AG09309 (cell line): ENCODE results near the gene TUBA4B.

Experiments
- DNase-seq: peaks from one replicate; pipeline ENCODE4 v3.0.0-alpha.2; 2010; ENCODE audit warnings: low read depth
- H3K4me3 ChIP-seq: 2 replicates; pipeline ENCODE4 v1.5.1; 2011; ENCODE audit warnings: mild to moderate bottlenecking, low read depth, low read length, moderate library complexity; ENCODE audit not compliant: control insufficient read depth
- TF ChIP-seq, protein P1 (sequence below): IDR thresholded peaks from 2 replicates; pipeline ENCODE4 v1.5.1; 2011; ENCODE audit warnings: mild to moderate bottlenecking, low read depth, low read length, inconsistent platforms; ENCODE audit not compliant: insufficient read depth, control insufficient read depth; ENCODE audit errors: missing control alignments

The TUBA4B gene

DNA sequence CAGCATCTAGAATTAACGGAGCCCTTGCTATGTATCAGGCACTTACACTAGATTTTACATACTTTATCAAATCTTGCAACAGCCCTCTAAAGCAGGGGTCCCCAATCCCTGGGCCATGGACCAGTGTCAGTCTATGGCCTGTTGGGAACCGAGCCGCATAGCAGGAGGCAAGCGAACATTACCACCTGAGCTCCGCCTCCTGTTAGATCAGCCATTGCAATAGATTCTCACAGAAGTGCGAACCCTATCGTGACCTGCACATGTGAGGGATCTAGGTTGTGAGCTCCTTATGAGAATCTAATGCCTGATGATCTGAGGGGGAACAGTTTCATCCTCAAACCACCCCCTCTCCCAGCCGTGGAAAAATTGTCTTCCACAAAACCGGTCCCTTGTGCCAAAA lies 39.6 kb downstream of the TUBA4B start:
- no peak overlapping the region for H3K4me3 ChIP-seq
- TF ChIP-seq, protein P1, sequence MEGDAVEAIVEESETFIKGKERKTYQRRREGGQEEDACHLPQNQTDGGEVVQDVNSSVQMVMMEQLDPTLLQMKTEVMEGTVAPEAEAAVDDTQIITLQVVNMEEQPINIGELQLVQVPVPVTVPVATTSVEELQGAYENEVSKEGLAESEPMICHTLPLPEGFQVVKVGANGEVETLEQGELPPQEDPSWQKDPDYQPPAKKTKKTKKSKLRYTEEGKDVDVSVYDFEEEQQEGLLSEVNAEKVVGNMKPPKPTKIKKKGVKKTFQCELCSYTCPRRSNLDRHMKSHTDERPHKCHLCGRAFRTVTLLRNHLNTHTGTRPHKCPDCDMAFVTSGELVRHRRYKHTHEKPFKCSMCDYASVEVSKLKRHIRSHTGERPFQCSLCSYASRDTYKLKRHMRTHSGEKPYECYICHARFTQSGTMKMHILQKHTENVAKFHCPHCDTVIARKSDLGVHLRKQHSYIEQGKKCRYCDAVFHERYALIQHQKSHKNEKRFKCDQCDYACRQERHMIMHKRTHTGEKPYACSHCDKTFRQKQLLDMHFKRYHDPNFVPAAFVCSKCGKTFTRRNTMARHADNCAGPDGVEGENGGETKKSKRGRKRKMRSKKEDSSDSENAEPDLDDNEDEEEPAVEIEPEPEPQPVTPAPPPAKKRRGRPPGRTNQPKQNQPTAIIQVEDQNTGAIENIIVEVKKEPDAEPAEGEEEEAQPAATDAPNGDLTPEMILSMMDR = no peak
- no peak for DNase-seq

DNA sequence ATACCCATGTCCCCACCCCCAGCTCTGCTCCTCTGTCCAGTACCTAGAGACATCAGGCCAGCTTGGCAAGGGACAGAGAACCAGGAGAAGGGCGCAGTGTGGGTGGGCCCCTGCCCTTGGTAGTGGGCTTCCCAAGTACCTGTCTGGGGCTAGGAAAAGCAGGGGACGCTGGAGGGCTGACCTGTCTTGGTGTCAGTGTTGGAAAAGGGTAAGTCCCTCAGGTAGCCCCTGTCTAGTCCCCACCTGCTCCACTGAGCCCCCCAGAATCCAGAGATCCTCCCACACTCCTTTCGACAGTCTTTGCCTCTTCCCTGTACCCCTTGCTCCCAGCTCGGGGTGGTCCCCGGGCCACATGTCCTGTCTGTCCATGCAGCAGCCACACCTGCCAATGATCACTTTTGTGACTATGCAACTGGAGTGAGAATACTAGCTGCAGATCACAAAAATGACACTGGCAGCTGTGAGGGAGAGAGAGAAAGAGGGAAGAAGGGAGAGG lies 40.7 kb downstream of the TUBA4B start:
- no peak overlapping the region for H3K4me3 ChIP-seq

DNA sequence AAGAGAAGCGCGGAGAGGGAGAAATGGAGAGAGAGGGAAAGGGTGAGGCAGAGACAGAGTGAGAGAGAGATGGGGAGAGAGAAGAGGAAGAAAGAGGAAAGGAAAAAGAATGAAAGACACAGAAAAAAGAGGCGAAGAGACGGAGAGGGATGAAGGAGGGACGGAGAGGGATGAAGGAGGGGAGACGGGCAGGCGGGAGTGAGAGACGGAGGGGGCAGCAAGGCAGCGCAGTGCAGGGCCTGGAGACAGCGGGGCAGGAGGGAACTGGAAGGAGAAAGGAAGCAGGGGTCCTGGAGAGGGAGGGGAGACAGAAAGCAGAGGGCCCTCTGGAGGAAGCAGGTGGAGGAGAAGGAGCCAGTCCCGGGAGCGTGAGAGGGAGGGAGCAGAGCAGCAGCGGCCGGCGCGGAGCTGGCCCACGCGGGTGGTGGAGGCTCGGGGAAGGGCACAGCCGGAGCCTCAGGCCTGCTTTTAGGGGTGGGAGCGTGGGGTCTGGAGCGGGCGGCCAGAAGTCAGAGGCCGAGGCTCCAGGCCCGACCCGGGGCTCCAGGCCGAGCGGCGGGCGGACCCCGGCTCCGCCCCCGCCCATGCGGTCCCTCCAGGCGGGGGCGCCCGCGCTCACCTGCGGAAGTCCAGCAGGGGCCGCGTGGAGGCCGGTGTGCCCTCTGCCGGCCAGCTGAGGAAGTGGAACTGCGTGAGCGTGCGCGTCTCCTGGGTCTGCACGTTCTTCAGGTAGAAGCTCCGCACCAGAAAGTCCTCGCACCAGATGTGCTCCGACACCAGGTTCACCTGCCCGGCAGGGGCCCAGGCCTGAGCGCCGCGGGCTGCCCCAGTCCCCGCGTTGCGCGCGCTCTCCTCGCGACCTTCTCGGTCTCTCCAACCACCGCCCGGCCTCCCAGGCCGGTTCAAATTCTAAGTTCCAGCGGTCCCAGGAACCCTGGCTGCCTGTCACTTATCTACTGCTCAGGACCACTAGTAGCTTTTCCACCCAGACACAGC lies 41.6 kb downstream of the TUBA4B start:
- DNase-seq = no peak
- H3K4me3 ChIP-seq = peak overlapping the region; percentile 47
- TF ChIP-seq, protein P1 = peak; percentile 87

More for the DNA sequence above, 40.7 kb downstream of the TUBA4B start:
- no peak for DNase-seq
- TF ChIP-seq, protein P1 = no peak

DNA sequence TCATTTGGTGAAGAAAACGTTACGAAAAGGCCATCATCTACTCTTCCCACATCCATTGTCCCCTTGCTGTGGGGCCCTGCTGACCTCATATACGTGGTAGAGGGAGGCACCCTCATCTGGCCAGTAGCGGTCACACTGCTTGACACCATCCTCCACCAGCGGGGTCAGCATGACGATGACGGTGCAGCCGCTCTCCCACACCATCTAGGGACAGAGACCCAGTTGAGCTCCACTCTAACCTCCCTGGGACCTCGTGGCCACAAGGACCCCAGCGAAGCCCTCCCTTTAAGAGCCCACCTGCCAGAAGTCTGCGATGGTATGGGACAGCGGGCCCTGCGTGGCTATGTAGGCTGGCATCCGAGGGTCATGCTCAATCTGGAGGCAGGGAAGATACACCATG lies 43.1 kb downstream of the TUBA4B start:
- TF ChIP-seq, protein P1 = no peak
- no peak overlapping the region for H3K4me3 ChIP-seq
- no peak for DNase-seq

DNA sequence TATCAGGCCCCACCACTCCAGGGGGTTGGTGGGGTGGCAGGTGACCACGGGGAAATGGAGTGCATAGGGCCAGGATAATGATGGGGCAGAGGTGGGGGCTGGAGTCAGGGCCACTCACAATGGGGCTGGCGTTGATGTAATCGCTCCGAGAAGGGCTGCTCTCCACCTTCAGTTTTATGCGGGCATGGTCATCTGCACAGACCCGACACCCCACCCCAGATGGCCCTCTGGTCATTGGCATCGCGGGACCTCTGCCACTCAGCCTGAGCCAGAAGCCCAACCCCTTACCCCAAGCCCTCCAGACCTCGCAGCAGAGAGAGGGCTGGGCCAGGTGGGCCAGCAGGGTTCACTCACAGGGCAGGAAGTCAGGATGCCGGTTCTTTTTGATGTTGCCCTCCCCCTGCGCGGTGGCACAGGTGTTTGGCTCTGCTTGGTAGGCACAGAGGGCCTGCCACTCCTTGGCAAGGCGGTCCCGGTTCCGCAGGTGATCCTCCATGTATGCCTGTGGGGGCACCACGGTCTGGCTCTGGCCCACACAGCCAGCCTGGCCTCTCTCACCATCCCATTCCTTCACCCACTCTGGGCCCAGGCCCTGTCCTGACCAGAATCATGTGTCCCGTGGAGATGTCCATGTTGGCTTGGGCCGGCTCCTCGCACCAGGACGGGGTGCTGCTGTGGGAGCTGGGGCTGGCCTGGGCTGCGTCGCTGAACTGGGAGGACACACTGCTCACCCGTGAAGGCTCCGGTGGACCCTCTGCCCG lies 43.8 kb downstream of the TUBA4B start:
- TF ChIP-seq, protein P1 = no peak
- no peak overlapping the region for H3K4me3 ChIP-seq
- no peak for DNase-seq

DNA sequence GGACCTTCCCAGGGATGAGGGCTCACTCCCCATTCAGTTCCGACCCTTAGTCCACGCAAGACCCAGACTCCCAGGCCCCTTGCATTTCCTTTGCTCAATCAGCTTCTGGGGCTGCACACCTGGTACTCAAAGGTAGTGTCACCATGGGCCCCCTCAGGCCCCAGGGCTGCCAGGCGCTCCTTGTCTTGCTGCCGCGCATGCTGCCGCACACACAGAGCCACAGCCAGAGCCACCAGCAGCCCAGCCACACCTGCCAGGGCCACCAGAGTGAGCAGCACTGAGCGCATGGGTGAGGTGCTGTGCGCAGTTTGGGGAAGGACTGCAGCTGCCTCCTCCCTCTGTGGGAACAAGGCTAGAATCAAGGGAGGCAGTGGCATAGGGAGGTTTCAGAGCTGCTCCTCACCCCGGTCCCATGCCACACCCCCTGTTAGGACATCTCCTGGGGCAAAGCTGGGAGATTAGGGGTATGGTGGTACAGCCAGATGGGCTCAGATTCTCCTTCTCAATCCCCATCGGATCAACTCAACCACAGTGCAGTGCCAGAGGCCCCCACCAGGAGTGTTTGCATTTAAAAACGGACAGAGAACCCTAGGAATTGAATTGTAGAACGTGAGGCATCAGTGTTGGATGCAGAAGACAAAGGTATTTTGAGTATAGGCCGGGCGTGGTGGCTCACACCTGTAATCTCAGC lies 44.9 kb downstream of the TUBA4B start:
- H3K4me3 ChIP-seq = no peak overlapping the region
- TF ChIP-seq, protein P1 = peak; percentile 24
- DNase-seq = no peak
